Cardiac atrium fibroblast (primary cell): ENCODE data around the gene VPS35L. TPM values are rescaled to one million over a fixed set of nuclear protein-coding genes. Genes with fewer than 3 reads are reported as not detected.

Experiments used
- total RNA-seq: library from RNA; depleted of rRNA; stranded (reverse); fragments of >200 nt; gene quantifications from 2 replicates; pipeline ENCODE4 v1.2.3, GENCODE V29; 2015

Gene VPS35L, protein sequence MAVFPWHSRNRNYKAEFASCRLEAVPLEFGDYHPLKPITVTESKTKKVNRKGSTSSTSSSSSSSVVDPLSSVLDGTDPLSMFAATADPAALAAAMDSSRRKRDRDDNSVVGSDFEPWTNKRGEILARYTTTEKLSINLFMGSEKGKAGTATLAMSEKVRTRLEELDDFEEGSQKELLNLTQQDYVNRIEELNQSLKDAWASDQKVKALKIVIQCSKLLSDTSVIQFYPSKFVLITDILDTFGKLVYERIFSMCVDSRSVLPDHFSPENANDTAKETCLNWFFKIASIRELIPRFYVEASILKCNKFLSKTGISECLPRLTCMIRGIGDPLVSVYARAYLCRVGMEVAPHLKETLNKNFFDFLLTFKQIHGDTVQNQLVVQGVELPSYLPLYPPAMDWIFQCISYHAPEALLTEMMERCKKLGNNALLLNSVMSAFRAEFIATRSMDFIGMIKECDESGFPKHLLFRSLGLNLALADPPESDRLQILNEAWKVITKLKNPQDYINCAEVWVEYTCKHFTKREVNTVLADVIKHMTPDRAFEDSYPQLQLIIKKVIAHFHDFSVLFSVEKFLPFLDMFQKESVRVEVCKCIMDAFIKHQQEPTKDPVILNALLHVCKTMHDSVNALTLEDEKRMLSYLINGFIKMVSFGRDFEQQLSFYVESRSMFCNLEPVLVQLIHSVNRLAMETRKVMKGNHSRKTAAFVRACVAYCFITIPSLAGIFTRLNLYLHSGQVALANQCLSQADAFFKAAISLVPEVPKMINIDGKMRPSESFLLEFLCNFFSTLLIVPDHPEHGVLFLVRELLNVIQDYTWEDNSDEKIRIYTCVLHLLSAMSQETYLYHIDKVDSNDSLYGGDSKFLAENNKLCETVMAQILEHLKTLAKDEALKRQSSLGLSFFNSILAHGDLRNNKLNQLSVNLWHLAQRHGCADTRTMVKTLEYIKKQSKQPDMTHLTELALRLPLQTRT
- 36.6 and 45.2 TPM in 2 replicates for total RNA-seq

DNA sequence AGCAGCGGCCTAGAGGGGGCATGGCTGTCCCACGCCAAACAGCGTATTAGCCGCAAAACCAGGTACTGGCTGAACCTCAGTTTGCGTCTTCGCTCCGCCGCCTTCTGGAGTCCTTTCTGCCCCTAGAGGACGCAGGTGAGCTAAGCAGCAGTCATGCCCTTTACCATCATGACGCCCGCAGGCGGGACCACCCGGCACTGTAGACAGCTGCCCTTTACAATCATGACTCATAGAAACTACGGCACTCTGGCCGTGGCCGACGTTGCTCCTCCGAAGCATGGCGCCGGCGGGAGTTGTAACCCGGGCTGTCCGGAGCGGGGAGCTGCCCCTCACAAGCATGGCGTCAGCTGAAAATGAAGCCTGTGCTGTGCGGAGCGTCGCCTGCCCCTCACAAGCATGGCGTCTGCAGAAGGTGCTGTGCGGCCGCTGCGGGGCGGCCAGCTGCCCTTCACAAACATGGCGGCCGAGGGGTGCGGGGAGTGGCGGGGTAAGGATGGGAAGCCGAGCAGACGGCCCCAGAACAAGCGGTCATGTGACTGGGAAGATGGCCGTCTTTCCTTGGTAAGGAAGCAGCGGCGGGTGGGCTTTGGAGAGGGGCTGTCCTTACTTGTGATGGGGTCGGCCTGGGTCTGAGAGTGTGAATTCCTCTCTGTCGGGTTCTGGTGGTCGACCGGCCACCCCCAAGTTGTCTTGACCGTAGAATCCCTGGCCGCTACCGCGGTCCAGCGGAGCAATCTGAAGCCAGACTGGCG, at the start of gene VPS35L:
Gene VPS35L, plus strand, starts transcription at position 518 of the 752 bp plus-strand sequence. Its CDS starts 27 bp downstream, at position 545.

DNA sequence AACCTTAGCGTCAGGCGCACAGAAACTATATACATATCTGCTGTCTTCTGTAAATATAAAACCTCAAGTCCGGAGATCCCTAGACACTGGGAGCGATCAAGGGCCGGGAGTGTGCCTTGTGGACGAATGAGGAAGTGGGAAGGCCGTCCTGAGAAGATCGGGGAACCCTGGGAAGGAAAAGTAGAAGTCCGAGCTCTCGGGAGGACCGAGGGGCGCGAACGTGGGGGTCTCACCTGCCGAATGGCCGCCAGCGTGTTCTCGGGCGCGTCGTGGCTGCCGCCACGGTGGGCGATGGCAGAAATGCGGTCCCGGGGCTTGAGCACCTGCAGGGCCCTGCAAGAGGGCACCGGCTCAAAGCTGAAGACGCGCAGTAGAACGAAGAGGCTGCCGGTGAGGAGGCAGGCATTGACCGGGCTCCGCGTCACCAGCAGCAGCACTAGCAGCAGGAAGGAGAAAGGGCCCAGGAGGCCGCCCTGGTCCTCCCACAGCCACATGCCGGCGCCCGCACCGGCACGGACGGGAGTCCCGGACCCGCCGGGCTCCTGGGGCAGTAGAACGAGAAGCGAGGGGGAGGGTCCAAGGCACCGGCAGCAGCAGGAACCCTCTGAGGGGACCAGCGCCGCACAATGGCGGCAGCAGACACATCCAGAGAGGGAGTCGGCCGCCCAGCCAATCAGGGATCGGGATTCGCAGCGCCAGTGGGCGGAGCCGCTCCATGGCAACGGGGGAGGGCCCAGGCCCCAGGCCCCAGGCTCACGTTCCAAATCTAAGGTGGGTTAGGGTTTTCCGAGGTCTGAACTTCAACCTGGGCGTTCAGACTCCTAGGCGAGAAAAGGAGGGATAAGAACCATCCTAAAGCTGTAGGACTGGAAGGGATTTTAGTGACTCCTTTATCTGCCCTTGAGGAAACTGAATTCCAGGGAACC, 33.8 kb upstream of the VPS35L start, which contains the start of gene GDE1:
Gene GDE1, minus strand, starts transcription at position 628 of the 926 bp plus-strand sequence. Its CDS starts 134 bp downstream, at position 494.

GRCh38 chr16:19523559-19524355, 31.7 kb upstream of the VPS35L start, which contains the start of gene CCP110:
Gene CCP110, plus strand, starts transcription at chr16:19523942. Its CDS starts 3,940 bp downstream, at chr16:19527882.

DNA sequence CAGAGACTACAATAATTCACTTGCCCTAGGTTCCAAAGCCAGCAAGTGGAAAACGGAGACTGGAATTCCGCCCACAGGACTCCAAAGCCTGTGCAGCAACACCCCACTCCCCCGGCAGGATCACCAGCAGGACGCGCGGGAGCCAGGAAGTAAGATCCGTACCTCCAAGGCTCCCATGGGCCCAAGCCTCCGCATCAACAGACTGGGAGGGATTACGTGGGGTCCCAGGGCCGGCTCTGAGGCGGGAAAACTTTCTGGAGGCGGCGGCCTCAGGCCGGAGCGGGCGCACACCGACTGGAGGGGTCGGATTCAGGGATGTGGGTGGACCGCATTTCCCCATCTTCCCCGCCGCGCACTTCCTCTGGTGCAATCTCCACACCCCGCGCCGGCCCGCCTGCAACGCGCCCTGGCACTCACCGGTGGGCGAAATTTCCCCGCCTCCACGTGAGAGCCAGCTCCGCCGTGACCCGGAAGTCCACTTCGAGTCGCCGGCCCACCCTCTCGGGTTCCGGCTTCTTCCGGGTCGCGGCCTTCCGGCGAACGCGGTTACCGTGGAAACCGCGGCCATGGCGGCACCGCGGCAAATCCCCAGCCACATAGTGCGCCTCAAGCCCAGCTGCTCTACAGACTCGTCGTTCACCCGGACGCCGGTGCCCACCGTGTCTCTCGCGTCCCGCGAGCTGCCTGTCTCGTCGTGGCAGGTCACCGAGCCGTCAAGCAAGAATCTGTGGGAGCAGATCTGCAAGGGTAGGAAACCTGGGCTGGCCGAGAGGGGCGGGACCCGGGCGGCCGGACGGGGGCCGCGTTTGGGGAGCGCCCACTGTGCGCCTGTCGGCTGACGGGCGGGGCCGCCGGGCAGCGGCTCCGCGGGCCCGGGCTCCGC, 162.5 kb downstream of the VPS35L start, which contains the start of the genes IQCK and KNOP1:
Gene IQCK, plus strand, starts transcription at position 531 of the 883 bp plus-strand sequence. Its CDS starts 36 bp downstream, at position 567.
Gene KNOP1, minus strand, starts transcription at position 487 of the 883 bp plus-strand sequence. CDS start 3,192 bp downstream, outside the sequence.

Other genes with a start within 250 kb of the VPS35L start
- gene TMC5, start 137.8 kb upstream of the VPS35L start, total RNA-seq, result not detected in 2 replicates
- 37.4 and 53.8 TPM in 2 replicates for gene GDE1, start 33.6 kb upstream of the VPS35L start, total RNA-seq
- gene CCP110, start 31.8 kb upstream of the VPS35L start, total RNA-seq, result 2.3 and 5.2 TPM in 2 replicates
- gene KNOP1, start 162.5 kb downstream of the VPS35L start, total RNA-seq, result 6.0 and 8.8 TPM in 2 replicates
- 9.6 and 15.6 TPM in 2 replicates for gene IQCK, start 162.6 kb downstream of the VPS35L start, total RNA-seq